Prostate gland (tissue), 2 donors: Measurements from ENCODE around the gene B3GALT6.

Experiments
- POLR2A ChIP-seq: fragments of 450-650 bp; IDR thresholded peaks from one replicate; pipeline ENCODE4 v1.6.1; 2016; ENCODE audit warnings: antibody characterized with exemption, mild to moderate bottlenecking
- TF ChIP-seq, protein P1 (sequence below), 4 experiments: fragments of 200-600 bp in 2 of 4; fragments of 450-650 bp in 2 of 4; sonication (generic) in 2 of 4; IDR thresholded peaks; 1 replicate in 3 of 4; 2 replicates in 1 of 4; pipeline ENCODE4 v1.5.1; 2016 to 2019; ENCODE audit warnings: antibody characterized with exemption in 4 of 4, mild to moderate bottlenecking in 2 of 4, moderate library complexity in 2 of 4

DNA sequence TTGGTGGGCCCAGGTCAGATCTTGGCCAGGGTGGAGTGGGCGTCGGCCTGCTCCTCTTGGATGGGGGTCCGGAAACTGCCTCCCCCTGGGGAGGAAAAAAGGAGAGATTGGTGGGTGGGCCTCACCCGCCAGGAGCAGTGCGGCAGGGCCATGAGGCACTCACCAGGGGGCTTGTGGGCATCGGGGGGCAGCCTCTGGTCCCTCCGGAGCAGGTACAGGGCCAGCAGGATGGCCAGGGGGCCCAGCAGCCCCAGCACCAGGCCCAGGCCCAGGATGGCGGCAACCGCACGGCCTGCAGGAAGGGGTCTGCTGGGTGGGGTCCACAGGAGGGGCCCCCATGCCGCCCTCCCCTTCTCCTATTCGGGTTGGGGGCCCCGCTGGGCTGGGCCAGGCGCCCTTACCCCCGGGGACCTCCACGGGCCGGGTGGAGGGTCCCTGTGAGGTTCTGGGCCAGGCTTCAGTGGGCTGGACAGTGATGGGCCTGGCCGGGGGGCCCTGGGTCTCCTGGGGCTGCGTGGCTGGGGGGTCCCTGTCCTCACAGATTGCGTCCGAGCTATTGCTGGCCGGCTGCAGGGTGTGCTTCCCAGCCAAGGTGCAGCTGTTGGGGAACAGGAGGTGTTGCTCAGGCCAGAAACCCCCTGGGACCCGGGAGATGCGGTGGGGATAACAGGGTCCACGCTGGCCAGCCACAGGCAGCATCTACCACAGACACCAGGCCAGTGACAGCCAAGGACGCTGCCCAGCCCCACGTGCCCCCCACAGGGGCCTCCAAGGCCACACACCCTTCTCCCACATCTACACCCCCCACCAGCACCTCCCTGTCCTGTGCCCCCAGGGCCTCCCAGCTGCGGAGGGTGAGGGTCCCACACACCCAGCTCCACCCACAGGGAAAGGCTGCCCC is 20.2 kb upstream of the B3GALT6 start:
- TF ChIP-seq, protein P1, sequence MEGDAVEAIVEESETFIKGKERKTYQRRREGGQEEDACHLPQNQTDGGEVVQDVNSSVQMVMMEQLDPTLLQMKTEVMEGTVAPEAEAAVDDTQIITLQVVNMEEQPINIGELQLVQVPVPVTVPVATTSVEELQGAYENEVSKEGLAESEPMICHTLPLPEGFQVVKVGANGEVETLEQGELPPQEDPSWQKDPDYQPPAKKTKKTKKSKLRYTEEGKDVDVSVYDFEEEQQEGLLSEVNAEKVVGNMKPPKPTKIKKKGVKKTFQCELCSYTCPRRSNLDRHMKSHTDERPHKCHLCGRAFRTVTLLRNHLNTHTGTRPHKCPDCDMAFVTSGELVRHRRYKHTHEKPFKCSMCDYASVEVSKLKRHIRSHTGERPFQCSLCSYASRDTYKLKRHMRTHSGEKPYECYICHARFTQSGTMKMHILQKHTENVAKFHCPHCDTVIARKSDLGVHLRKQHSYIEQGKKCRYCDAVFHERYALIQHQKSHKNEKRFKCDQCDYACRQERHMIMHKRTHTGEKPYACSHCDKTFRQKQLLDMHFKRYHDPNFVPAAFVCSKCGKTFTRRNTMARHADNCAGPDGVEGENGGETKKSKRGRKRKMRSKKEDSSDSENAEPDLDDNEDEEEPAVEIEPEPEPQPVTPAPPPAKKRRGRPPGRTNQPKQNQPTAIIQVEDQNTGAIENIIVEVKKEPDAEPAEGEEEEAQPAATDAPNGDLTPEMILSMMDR (IDR thresholded peaks at IDR 0.05), result no peak
- TF ChIP-seq POLR2A, result no peak
